Femur (tissue), 1 donor: ENCODE results near the gene LGALS9.
"Not testable (repeated sequence)": the region's sequence is repeated elsewhere in the genome, so short reads cannot be mapped to it uniquely, and the experiment has no call there.

Experiments used
- DNase-seq: peaks from one replicate; pipeline ENCODE4 v3.0.0-alpha.2; 2017

Gene LGALS9

GRCh38 chr17:27655525-27656111 is 24.6 kb downstream of the LGALS9 start:
- not testable (repeated sequence) for DNase-seq

DNA sequence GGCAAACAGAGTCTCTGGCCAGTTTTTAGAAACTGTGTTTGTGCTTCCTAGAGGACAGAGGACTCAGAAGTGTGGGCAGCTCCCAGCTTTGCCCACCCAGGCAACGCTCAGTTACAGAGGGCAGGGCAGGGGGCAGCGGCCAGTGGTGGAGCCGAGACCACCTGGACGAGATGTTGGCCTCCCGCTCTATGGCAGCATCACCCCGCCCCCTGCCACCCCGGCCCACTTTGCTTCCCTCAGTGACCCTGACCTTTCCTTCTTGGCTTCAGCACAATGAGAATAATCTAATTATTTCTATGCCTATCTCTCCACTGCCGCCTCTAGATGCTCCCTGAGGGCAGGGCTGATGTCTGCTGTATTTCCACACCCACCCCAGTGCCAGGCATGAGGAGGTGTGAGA is 25.6 kb downstream of the LGALS9 start:
- not testable (repeated sequence) for DNase-seq

- no peak for DNase-seq
Observed at GRCh38 chr17:27657620-27658019, 26.6 kb downstream of the LGALS9 start.

GRCh38 chr17:27659683-27660082 is 28.7 kb downstream of the LGALS9 start:
- DNase-seq: no peak

DNA sequence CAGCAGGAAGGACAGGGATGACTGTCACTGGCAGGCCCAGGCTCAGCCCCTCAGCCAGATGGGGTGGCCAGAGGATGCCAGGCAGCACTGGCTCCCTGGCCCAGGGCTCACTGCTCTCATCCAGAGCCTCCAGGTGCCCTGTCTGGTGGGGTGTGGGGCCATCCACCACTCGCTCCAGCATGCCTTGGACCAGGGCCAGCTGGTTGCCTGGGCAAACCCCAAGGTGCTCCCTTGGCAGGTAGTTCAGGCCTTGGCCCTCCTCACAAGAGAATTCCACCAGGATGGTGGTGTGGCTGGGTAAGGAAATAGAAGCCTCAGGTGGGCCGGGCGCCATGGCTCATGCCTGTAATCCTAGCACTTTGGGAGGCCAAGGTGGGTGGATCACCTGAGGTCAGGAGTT is 29.4 kb downstream of the LGALS9 start:
- DNase-seq: no peak

- DNase-seq: no peak
Observed at GRCh38 chr17:27663936-27664605, 33.1 kb downstream of the LGALS9 start.

DNA sequence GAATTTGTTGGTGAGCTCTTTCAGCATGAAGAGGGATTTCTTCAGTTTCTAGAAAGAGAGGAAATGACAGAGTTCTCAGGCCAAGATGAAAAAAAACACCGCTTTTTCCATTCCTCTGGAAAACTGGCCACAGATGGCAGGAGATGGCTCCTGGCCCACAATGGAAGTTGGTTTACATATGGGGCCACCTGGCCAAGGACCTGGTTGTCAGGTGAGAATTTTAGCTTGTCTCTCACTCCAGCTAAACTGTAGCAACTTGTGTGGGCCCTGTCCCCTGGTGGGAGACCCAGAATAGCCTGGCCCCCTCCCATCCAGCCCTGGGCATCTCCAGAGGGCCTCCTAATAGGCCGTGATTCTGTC is 33.6 kb downstream of the LGALS9 start:
- DNase-seq: no peak

DNA sequence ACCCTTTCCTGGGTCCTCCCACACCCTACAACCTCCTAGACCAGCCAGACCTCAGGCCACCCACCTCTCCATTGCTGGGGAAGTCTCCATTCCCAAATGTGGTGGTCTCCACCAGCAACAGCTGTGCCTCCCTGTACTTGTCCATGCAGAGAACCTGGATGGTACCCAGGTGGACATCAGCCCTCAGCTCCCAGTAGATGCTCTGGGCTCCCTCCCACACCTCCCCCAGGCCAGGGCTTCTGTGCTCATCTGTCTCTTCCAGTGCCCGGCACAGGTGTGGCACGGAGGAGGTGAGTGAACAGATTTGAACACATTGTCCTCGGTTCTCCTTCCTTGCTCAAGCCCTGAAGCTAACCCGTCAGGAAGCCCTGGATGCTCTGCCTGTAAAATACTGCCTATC is 34.6 kb downstream of the LGALS9 start:
- DNase-seq: no peak

DNA sequence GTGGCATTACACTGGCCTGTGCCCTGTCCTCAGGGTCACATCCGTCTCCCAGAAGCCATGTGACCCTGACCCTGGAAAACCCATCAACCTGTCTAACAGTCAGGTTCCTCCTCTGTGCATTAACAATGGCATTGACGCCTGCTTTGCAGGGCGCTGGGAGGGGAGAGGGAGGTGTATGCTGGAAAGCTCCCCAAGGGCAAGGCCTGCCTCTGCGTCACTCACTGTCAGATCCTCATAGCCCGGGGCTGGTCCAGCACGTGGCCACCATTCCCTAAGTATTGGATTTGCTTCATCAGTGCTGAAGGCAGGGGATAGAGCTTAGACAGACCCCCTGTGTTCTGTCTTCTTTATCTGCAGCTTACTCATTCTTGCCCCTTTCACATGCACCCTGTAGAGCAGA is 35.3 kb downstream of the LGALS9 start:
- not testable (repeated sequence) for DNase-seq

GRCh38 chr17:27666831-27667560 is 36.0 kb downstream of the LGALS9 start:
- DNase-seq: no peak

DNA sequence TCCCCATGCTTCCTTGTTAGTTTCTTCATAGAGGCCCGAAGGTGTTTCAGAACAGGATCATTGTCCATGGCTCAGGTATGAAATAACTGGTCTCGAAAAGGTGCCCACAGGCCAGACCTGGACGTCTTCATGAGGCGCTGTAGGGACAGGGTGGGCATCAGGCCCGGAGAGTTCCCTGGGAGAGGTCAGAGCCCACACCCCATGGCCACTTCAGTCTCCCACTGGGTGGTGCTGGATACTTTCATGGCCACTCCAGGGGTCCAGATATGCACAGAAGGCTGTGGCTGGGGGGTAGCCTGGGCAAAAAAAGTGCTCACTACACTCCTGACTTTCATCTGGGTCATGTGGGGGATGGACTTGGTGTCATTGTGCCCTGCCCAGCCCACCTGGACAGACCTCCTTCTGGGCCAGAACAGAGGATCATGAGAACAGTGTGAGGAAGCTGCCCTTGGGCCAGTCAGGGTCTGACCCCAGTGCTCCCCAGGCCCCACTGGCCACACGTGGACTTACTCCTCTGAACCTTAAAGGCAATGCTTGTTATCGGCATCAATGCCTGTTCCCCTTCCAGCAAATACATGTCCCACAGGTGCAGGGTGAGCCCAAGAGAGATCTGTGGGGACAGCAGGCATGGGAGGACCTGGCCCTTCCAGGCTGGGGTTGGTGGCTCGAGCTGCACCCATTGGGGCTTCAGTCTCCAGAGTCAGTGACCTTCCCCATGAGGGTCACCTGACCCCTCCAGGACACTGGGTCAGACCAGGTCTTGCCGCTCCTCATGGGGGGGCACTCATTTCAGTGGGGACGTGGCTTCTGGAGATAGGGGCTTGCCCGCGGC is 36.9 kb downstream of the LGALS9 start:
- no peak for DNase-seq

- no peak for DNase-seq
Observed at GRCh38 chr17:27668488-27668823, 37.5 kb downstream of the LGALS9 start.

DNA sequence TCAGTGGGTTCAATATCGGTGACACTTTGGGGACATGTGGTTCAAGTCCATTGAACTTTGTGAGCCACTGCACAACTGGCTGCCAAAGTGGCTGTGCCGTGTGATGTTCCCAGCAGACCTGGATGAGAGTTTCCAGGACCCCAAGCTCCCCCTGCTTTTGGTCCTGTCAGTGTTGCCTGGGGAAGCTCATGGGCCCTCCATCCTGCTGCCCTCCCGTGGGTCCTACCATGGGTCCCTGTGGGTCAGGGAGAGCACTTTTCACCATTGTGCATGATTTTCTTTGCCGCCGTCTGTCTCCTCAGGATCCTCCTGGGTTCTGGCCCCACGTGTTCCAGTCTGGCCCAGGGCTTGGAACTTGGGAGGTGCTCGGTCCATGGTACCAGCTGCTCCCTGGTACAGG is 38.1 kb downstream of the LGALS9 start:
- DNase-seq: no peak

GRCh38 chr17:27669850-27670249 is 38.9 kb downstream of the LGALS9 start:
- no peak for DNase-seq

- DNase-seq: no peak
Observed at GRCh38 chr17:27670791-27671590, 40.0 kb downstream of the LGALS9 start.

GRCh38 chr17:27671591-27671910 is 40.6 kb downstream of the LGALS9 start:
- no peak for DNase-seq

DNA sequence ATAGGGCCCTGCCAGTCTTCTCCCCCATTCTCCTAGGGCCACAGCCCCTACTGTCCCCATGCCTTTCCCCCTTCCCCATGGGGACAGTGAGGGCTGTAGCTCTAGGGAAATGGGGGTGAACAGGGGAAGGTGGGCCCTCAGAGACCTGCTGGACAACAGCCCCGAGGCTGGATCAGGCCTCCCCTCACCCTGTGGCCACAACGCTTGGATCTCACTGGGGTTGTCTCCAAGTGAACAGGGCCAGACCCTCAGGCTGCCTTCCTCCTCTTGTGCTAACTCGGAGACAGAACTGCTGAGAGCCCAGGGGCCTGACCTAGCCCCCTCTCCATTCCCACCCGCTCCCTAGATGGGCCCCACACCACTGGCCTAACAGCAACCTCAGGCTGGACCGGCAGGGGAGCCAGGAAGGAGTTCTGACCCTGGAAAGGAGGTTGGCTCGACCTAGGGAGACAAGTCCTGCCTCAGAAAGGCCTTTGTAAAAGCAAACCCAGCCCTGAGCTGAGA is 41.0 kb downstream of the LGALS9 start:
- not testable (repeated sequence) for DNase-seq

- no peak for DNase-seq
Observed at GRCh38 chr17:27674335-27674734, 43.3 kb downstream of the LGALS9 start.

DNA sequence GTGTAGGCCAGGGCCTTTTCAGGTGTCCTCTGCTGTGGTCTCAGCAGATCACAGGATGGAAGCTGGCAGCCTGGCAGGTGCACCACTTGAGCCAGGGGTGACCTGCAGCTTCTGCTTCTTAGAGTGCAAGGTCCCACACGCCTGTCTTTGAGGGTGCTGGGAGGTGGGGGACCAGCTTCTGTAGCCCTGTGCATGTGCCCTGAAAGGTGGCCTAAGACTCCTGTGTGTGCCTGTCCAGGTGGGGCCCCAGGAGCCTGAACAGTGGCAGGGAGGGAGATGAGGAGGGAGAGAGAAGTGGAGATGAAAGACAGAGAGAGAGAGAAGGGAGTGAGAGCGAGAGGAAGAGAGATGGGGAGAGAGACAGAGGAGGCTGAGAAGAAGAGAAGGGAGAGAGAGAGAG is 46.2 kb downstream of the LGALS9 start:
- no peak for DNase-seq

- DNase-seq: not testable (repeated sequence)
Observed at GRCh38 chr17:27686322-27686721, 55.3 kb downstream of the LGALS9 start.

- DNase-seq: no peak
Observed at GRCh38 chr17:27690882-27691281, 59.9 kb downstream of the LGALS9 start.

DNA sequence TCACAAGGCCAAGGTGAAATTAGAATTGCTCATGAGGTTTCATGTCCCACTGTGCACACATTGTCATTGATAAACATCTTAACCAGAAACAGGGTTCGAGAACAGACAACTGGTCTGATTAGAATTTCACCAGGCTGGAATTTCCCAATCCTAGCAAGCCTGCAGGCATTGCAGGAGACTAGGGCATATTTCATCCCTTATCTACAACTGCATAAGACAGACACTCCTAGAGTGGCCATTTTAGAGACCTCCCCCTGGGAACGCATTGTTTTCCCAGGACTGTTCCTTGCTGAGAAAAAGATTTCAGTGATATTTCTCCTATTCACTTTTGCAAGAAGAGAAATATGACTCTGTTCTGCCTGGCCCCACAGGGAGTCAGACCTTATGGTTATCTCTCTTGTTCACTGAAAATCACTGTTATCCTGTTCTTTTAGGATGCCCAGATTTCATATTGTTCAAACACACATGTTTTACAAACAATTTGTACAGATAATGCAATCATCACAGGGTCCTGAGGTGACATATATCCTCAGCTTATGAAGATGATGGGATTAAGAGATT is 64.3 kb downstream of the LGALS9 start:
- DNase-seq: not testable (repeated sequence)
